OCI-LY1 (cell line): ENCODE data around the gene ERCC6L.

Experiments used
- EZH2 ChIP-seq: fragments of 200-600 bp; sonication (generic), shearing (Covaris generic); IDR thresholded peaks from 2 replicates; pipeline ENCODE4 v1.8.0; 2017; ENCODE audit warnings: borderline replicate concordance, mixed run types, mild to moderate bottlenecking, antibody characterized with exemption, low read length, moderate library complexity, mixed read lengths
- TF ChIP-seq, protein P1 (sequence below): fragments of 200-600 bp; sonication (generic), shearing (Covaris generic); IDR thresholded peaks from 2 replicates; pipeline ENCODE4 v1.5.1; 2017; ENCODE audit warnings: mild to moderate bottlenecking, antibody characterized with exemption, low read length, moderate library complexity, mixed read lengths

DNA sequence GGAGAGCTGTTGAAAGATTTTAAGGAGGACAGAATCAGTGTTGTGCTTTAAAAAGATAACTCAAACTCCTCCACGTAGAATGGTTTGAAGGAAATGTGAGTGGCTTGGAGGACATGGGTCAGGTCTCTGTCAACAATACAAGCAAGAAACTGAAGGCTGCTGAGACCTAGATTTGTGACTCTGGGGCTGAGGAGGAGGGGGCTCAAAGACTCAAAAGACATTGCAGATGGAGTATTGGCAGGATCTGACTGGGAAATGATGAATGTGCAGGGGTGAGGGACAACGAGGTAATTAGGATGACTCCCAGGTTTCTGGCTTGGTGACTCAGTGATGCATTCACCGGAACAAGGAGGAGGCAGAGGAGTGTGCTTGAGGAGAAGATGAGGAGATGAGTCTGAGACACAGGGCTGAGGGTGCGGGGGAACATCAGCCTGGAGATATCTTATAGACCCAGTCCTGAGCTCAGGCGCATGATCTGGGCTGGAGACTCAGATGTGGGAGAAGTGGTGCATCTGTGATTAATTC is 41.6 kb upstream of the ERCC6L start:
- TF ChIP-seq, protein P1, sequence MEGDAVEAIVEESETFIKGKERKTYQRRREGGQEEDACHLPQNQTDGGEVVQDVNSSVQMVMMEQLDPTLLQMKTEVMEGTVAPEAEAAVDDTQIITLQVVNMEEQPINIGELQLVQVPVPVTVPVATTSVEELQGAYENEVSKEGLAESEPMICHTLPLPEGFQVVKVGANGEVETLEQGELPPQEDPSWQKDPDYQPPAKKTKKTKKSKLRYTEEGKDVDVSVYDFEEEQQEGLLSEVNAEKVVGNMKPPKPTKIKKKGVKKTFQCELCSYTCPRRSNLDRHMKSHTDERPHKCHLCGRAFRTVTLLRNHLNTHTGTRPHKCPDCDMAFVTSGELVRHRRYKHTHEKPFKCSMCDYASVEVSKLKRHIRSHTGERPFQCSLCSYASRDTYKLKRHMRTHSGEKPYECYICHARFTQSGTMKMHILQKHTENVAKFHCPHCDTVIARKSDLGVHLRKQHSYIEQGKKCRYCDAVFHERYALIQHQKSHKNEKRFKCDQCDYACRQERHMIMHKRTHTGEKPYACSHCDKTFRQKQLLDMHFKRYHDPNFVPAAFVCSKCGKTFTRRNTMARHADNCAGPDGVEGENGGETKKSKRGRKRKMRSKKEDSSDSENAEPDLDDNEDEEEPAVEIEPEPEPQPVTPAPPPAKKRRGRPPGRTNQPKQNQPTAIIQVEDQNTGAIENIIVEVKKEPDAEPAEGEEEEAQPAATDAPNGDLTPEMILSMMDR, result no peak
- TF ChIP-seq EZH2, result no peak
